IPS DF 4.7 (cell line): ENCODE data around the gene CLCA4.
"Not testable (repeated sequence)": the region's sequence is repeated elsewhere in the genome, so short reads cannot be mapped to it uniquely, and the experiment has no call there.

Experiments
- DNase-seq: peaks from one replicate; pipeline ENCODE4 v3.0.0-alpha.2; 2013; ENCODE audit warnings: low spot score; ENCODE audit errors: extremely low read depth

CLCA4 gene, protein sequence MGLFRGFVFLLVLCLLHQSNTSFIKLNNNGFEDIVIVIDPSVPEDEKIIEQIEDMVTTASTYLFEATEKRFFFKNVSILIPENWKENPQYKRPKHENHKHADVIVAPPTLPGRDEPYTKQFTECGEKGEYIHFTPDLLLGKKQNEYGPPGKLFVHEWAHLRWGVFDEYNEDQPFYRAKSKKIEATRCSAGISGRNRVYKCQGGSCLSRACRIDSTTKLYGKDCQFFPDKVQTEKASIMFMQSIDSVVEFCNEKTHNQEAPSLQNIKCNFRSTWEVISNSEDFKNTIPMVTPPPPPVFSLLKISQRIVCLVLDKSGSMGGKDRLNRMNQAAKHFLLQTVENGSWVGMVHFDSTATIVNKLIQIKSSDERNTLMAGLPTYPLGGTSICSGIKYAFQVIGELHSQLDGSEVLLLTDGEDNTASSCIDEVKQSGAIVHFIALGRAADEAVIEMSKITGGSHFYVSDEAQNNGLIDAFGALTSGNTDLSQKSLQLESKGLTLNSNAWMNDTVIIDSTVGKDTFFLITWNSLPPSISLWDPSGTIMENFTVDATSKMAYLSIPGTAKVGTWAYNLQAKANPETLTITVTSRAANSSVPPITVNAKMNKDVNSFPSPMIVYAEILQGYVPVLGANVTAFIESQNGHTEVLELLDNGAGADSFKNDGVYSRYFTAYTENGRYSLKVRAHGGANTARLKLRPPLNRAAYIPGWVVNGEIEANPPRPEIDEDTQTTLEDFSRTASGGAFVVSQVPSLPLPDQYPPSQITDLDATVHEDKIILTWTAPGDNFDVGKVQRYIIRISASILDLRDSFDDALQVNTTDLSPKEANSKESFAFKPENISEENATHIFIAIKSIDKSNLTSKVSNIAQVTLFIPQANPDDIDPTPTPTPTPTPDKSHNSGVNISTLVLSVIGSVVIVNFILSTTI

DNA sequence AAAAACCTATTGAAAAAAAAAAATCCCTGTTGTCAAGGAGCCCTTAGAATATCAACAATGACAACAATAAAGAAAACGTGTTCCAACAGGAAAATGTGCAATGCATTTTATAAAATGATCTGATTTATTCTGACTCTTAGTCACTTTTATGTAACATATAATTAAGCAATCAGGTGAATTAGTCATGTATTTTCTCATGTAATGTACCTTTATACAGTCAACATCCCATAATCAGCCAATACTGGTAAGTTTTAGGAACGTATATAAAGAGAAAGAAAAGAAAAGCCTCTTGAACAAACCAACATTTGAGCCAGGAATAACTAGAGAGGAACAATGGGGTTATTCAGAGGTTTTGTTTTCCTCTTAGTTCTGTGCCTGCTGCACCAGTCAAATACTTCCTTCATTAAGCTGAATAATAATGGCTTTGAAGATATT, at the start of gene CLCA4:
TSS of gene CLCA4 (plus strand) at position 292 of the 435 bp plus-strand sequence. CDS start at position 334, 42 bp downstream.
- no peak for DNase-seq

GRCh38 chr1:86498281-86498680, 48.6 kb upstream of the CLCA4 start:
- DNase-seq = no peak

DNA sequence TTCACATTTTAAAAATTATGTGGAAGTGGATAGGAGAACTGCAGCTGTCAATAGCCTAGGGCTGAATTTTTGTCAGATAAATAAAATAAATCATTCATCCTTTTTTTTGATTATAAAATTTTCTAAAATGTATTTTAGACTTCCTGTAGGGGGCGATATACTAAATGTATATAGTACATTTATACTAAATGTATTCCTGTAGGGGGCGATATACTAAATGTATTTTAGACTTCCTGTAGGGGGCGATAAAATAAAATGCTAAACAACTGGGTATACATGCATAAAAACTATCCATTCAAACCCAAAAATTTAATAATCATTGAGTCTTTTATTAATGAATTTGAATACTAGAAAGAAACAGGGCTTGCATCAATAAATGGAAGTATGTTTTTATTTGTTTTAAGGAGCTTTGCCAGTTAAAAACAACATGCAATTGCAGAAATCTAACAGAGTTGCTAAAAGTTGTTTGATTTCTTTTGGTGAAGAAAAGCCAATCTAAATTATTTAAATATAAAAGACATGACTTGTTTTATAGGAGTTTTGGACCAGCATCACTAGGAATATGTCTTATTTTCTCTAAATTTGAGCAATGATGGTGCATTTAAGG, 46.8 kb upstream of the CLCA4 start:
- no peak for DNase-seq

DNA sequence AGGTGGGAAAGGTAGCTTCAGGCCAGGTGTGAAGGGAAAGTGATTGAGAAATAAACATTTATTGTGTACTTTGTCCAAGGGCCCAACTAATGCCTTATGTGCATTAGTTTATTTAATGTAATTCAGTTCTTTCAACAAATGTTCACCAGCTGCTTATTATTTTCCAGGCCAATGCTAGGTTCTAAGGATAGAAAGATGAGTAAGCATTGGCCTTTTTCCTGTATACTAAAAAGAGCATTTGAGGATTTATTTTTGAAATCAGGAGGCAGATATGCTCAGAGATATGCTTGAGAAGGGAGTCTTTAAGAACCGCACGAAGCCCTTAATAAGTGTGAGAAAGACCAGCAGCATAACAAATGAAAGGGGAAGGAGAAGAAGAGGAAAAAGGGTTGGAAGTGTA, 46.2 kb upstream of the CLCA4 start:
- no peak for DNase-seq

DNA sequence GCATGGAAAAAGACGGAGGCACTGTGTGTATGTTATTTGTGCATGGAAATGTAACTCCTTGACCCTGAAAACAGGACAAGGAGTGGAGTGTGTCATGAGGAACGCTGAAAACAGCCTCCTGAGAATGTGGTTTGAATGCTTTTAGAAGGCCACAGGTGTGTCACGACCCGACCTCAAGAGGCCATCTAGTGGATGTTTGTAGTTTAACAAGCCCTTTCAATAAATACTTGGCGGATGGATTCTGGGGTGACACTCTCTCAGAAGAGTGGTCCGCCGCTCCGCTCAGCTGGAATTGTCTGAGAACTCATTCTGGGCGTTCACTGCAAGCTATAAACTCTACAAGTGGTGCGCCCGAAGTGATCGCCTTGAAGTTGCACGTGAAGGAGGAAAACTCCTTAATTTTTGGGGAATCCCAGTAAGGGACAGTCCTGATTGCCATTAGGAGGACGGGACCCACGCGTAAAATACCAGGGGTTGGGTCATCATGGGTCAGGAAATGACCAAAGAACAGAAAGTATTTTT, 44.7 kb upstream of the CLCA4 start:
- DNase-seq = not testable (repeated sequence)

- DNase-seq = no peak
Measured at GRCh38 chr1:86502721-86503405, 44.0 kb upstream of the CLCA4 start.

DNA sequence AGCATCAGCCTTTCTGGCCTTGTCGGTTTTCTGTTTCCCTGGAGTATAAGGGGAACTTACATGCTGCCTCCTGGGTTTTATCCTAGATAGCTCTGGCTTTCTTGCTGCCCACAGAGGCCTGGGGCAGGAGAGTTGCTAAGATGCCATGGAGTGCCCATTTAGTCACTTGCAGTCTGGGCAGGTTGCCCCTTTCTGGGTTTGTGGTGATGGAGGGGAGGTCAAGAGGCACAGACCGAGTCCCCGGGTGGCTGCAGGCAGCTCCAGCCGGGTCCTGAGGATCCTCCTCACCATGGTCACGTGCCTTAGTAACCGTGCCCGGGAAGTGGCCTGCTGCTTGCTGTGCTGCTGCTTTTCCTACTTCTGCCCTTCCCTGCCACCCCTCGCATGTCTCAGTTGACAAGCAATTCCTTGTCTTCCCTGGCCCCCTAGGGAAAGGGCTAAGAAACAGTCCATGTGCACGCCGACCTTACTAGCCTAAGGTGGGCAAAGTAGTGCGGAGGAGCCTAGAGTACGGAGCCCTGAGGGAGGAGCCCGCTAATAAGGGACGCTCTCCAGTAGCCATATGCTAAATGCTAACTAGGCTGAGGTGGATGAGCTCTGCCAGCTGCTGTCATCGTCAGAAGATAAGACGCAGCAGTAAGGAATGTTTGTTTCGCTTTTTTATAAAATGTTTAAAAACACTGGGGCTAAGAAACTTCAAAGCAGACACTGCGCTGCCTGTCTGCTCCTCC, 43.3 kb upstream of the CLCA4 start:
- no peak for DNase-seq

- no peak for DNase-seq
Measured at GRCh38 chr1:86504137-86504479, 42.8 kb upstream of the CLCA4 start.

GRCh38 chr1:86504895-86505563, 41.8 kb upstream of the CLCA4 start:
- no peak for DNase-seq

- no peak for DNase-seq
Measured at GRCh38 chr1:86505564-86505902, 41.3 kb upstream of the CLCA4 start.

DNA sequence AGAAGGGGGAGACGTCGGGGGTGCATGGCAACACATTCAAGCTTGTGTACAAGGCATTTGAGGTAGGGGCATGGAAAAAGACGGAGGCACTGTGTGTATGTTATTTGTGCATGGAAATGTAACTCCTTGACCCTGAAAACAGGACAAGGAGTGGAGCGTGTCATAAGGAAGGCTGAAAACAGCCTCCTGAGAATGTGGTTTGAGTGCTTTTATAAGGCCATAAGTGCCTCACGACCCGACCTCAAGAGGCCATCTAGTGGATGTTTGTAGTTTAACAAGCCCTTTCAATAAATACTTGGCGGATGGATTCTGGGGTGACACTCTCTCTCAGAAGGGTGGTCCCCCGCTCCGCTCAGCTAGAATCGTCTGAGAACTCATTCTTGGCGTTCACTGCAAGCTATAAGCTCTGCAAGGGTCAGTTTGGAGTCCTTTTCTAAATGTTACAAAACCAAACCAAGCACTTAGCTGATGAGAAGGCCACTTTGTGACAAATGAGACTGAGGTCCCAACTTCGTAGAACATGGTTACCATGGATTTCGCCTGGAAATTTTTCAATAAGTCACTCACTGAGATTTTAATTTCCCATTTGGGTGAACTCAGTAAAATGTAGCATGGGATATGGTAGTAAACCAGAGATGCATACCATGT, 38.8 kb upstream of the CLCA4 start:
- no peak for DNase-seq

GRCh38 chr1:86508583-86508969, 38.3 kb upstream of the CLCA4 start:
- DNase-seq = no peak

DNA sequence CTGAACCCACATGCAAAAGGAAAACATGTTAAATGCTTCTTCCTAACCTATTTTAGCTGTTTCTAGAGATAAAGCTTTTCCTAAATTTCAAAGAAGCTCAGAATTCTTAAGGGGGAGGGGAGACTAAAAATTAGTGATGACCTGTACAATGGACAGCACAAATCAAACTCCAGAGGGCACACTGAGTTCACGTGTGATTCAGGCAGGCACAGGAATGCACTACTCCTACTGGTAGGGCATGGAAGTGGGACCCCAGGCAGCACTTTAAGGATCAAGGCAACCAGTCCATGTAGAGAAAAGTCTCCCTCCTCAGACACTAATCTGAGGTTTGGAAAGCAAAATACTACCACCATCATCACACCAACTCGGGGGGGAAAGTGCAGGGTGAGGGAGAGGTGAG, 31.3 kb upstream of the CLCA4 start:
- DNase-seq = no peak

- DNase-seq = no peak
Measured at GRCh38 chr1:86516335-86516734, 30.5 kb upstream of the CLCA4 start.

DNA sequence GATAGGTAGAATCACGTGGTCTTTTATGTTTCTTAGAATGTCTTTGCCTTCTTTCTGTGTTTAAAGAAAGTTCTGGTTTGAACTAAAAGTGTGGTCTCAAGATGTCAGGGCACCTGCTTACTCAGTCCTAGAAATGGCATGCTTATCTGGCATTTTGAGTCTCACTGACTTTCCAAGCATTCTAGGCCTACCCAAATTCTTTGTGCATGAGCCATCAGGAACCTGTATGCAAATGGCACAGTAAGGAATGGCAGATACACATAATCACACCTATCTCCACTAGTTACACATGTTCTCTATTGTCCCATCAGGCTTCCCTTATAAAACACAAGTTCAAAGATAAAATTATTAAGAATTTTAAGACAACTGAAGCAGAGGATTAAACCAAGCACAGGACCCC, 29.5 kb upstream of the CLCA4 start:
- no peak for DNase-seq

DNA sequence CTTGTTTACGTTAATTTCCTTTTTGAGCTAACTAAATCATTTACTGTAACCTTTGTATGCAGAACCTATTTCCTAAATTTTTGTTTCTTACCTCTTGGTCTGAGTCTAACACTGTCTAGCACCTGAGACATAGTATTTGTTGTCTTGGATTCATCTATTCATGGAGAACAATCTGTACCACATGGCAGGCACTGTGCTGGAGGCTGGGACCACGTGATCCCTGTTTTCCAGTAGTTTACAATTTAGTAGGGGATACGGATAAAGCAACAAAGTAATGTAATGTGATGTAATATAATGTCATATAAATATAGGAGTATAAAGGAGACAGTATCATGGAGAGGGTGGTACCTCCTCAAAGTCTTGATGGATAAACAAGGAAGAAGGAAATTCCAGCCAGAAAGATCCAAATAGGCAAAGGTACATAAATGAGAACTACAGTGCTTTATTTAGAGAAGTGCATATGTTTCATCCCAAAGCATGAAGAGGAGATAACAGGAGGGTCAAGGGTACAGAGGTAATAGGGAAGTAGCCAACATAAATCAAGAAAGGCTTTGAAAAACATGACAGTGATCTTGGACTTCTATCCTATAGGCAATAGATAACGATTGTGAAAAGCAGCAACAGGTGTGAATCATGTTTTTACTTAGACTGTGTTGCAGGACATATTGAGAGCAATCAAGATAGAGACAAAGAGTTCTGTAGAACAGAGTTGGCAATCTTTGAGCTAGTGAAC, 25.9 kb upstream of the CLCA4 start:
- no peak for DNase-seq

GRCh38 chr1:86521522-86521891, 25.4 kb upstream of the CLCA4 start:
- no peak for DNase-seq

- DNase-seq = no peak
Measured at GRCh38 chr1:86522240-86522639, 24.6 kb upstream of the CLCA4 start.
